ENCODE measurements around the gene ACSF2.

The ACSF2 gene

GRCh38 chr17:50444841-50445715, 19.1 kb downstream of the ACSF2 start:
- Histone ChIP-seq H3K4me3 (ENCODE audit: low read length) (no peak overlapping the region), H3K36me3 (ENCODE audit: control insufficient read depth, insufficient read depth, low read length, severe bottlenecking) (peaks cover 30% of the 10 kb centered on the region), H3K27me3 (replicated peaks; ENCODE audit: control insufficient read depth, insufficient read depth, low read length) (no peaks in the 10 kb centered on the region), H3K4me1 (ENCODE audit: control insufficient read depth, insufficient read depth, low read length) (peaks cover 41% of the 10 kb centered on the region), H3K9ac (ENCODE audit: low read length) (no peak overlapping the region), H3K9me3 (ENCODE audit: control insufficient read depth, low read length) (no peaks in the 10 kb centered on the region)
- no peak for DNase-seq (ENCODE audit: low read depth)

- Histone ChIP-seq H3K27me3 (replicated peaks; ENCODE audit: control insufficient read depth, insufficient read depth, low read length) (no peaks in the 10 kb centered on the region), H3K4me1 (ENCODE audit: control insufficient read depth, insufficient read depth, low read length) (peaks cover 34% of the 10 kb centered on the region), H3K4me3 (ENCODE audit: low read length) (no peak overlapping the region), H3K36me3 (ENCODE audit: control insufficient read depth, insufficient read depth, low read length, severe bottlenecking) (peaks cover 29% of the 10 kb centered on the region), H3K9ac (ENCODE audit: low read length) (no peak overlapping the region), H3K9me3 (ENCODE audit: control insufficient read depth, low read length) (no peaks in the 10 kb centered on the region)
- peak; percentile 62 for DNase-seq (ENCODE audit: low read depth)
These were observed 19.8 kb downstream of the ACSF2 start for GRCh38 chr17:50445730-50446325.

GRCh38 chr17:50447870-50448595, 22.0 kb downstream of the ACSF2 start:
- Histone ChIP-seq H3K27me3 (replicated peaks; ENCODE audit: control insufficient read depth, insufficient read depth, low read length) (no peaks in the 10 kb centered on the region), H3K9ac (ENCODE audit: low read length) (no peak overlapping the region), H3K4me3 (ENCODE audit: low read length) (no peak overlapping the region), H3K4me1 (ENCODE audit: control insufficient read depth, insufficient read depth, low read length) (peaks cover 39% of the 10 kb centered on the region), H3K9me3 (ENCODE audit: control insufficient read depth, low read length) (no peaks in the 10 kb centered on the region), H3K36me3 (ENCODE audit: control insufficient read depth, insufficient read depth, low read length, severe bottlenecking) (peaks cover 22% of the 10 kb centered on the region)
- no peak for DNase-seq (ENCODE audit: low read depth)

- DNase-seq (ENCODE audit: low read depth), result no peak
- no peaks in the 10 kb centered on the region for H3K9me3 ChIP-seq (ENCODE audit: control insufficient read depth, low read length)
- H3K4me1 ChIP-seq (ENCODE audit: control insufficient read depth, insufficient read depth, low read length), result peaks cover 32% of the 10 kb centered on the region
- H3K36me3 ChIP-seq (ENCODE audit: control insufficient read depth, insufficient read depth, low read length, severe bottlenecking), result peaks cover 27% of the 10 kb centered on the region
- no peak overlapping the region for H3K9ac ChIP-seq (ENCODE audit: low read length)
- H3K4me3 ChIP-seq (ENCODE audit: low read length), result no peak overlapping the region
- no peaks in the 10 kb centered on the region for H3K27me3 ChIP-seq (replicated peaks; ENCODE audit: control insufficient read depth, insufficient read depth, low read length)
These were observed 22.6 kb downstream of the ACSF2 start for GRCh38 chr17:50448643-50449042.

- Histone ChIP-seq H3K27me3 (replicated peaks; ENCODE audit: control insufficient read depth, insufficient read depth, low read length) (no peaks in the 10 kb centered on the region), H3K4me1 (ENCODE audit: control insufficient read depth, insufficient read depth, low read length) (peaks cover 18% of the 10 kb centered on the region), H3K4me3 (ENCODE audit: low read length) (no peak overlapping the region), H3K9ac (ENCODE audit: low read length) (no peak overlapping the region), H3K9me3 (ENCODE audit: control insufficient read depth, low read length) (no peaks in the 10 kb centered on the region), H3K36me3 (ENCODE audit: control insufficient read depth, insufficient read depth, low read length, severe bottlenecking) (peaks cover 53% of the 10 kb centered on the region)
- no peak for DNase-seq (ENCODE audit: low read depth)
These were observed 26.1 kb downstream of the ACSF2 start for GRCh38 chr17:50451943-50452629.

GRCh38 chr17:50452630-50453300, 26.7 kb downstream of the ACSF2 start:
- H3K4me3 ChIP-seq (ENCODE audit: low read length), result no peak overlapping the region
- peak; percentile 72 for DNase-seq (ENCODE audit: low read depth)

GRCh38 chr17:50453901-50454300, 27.9 kb downstream of the ACSF2 start:
- Histone ChIP-seq H3K27me3 (replicated peaks; ENCODE audit: control insufficient read depth, insufficient read depth, low read length) (no peaks in the 10 kb centered on the region), H3K4me1 (ENCODE audit: control insufficient read depth, insufficient read depth, low read length) (peaks cover 22% of the 10 kb centered on the region), H3K4me3 (ENCODE audit: low read length) (no peak overlapping the region), H3K9ac (ENCODE audit: low read length) (no peak overlapping the region), H3K36me3 (ENCODE audit: control insufficient read depth, insufficient read depth, low read length, severe bottlenecking) (peaks cover 55% of the 10 kb centered on the region), H3K9me3 (ENCODE audit: control insufficient read depth, low read length) (no peaks in the 10 kb centered on the region)
- no peak for DNase-seq (ENCODE audit: low read depth)

More at GRCh38 chr17:50452630-50453300, 26.7 kb downstream of the ACSF2 start:
- no peaks in the 10 kb centered on the region for H3K9me3 ChIP-seq (ENCODE audit: control insufficient read depth, low read length)
- H3K27me3 ChIP-seq (replicated peaks; ENCODE audit: control insufficient read depth, insufficient read depth, low read length), result no peaks in the 10 kb centered on the region
- no peak overlapping the region for H3K9ac ChIP-seq (ENCODE audit: low read length)
- H3K4me1 ChIP-seq (ENCODE audit: control insufficient read depth, insufficient read depth, low read length), result peaks cover 17% of the 10 kb centered on the region
- peaks cover 58% of the 10 kb centered on the region for H3K36me3 ChIP-seq (ENCODE audit: control insufficient read depth, insufficient read depth, low read length, severe bottlenecking)

GRCh38 chr17:50457621-50458020, 31.6 kb downstream of the ACSF2 start:
- Histone ChIP-seq H3K9me3 (ENCODE audit: control insufficient read depth, low read length) (no peaks in the 10 kb centered on the region), H3K4me1 (ENCODE audit: control insufficient read depth, insufficient read depth, low read length) (peaks cover 21% of the 10 kb centered on the region), H3K27me3 (replicated peaks; ENCODE audit: control insufficient read depth, insufficient read depth, low read length) (no peaks in the 10 kb centered on the region), H3K36me3 (ENCODE audit: control insufficient read depth, insufficient read depth, low read length, severe bottlenecking) (peaks cover 68% of the 10 kb centered on the region), H3K9ac (ENCODE audit: low read length) (no peak overlapping the region), H3K4me3 (ENCODE audit: low read length) (no peak overlapping the region)
- DNase-seq (ENCODE audit: low read depth), result no peak

- Histone ChIP-seq H3K4me3 (ENCODE audit: low read length) (no peak overlapping the region), H3K36me3 (ENCODE audit: control insufficient read depth, insufficient read depth, low read length, severe bottlenecking) (peaks cover 73% of the 10 kb centered on the region), H3K9me3 (ENCODE audit: control insufficient read depth, low read length) (no peaks in the 10 kb centered on the region), H3K4me1 (ENCODE audit: control insufficient read depth, insufficient read depth, low read length) (peaks cover 18% of the 10 kb centered on the region), H3K9ac (ENCODE audit: low read length) (no peak overlapping the region), H3K27me3 (replicated peaks; ENCODE audit: control insufficient read depth, insufficient read depth, low read length) (no peaks in the 10 kb centered on the region)
- DNase-seq (ENCODE audit: low read depth), result no peak
These were observed 32.3 kb downstream of the ACSF2 start for GRCh38 chr17:50458270-50458669.

- H3K9ac ChIP-seq (ENCODE audit: low read length), result no peak overlapping the region
- no peak for DNase-seq (ENCODE audit: low read depth)
- no peaks in the 10 kb centered on the region for H3K9me3 ChIP-seq (ENCODE audit: control insufficient read depth, low read length)
- peaks cover 72% of the 10 kb centered on the region for H3K36me3 ChIP-seq (ENCODE audit: control insufficient read depth, insufficient read depth, low read length, severe bottlenecking)
- peaks cover 18% of the 10 kb centered on the region for H3K4me1 ChIP-seq (ENCODE audit: control insufficient read depth, insufficient read depth, low read length)
- no peaks in the 10 kb centered on the region for H3K27me3 ChIP-seq (replicated peaks; ENCODE audit: control insufficient read depth, insufficient read depth, low read length)
- H3K4me3 ChIP-seq (ENCODE audit: low read length), result no peak overlapping the region
These were observed 33.0 kb downstream of the ACSF2 start for GRCh38 chr17:50458701-50459676.
